ENCODE data around the gene DNAAF8.
"Not testable (repeated sequence)": the region's sequence is repeated elsewhere in the genome, so short reads cannot be mapped to it uniquely, and the experiment has no call there.

The DNAAF8 gene

GRCh38 chr16:4714996-4715395, 19.3 kb upstream of the DNAAF8 start:
- DNase-seq, result no peak

DNA sequence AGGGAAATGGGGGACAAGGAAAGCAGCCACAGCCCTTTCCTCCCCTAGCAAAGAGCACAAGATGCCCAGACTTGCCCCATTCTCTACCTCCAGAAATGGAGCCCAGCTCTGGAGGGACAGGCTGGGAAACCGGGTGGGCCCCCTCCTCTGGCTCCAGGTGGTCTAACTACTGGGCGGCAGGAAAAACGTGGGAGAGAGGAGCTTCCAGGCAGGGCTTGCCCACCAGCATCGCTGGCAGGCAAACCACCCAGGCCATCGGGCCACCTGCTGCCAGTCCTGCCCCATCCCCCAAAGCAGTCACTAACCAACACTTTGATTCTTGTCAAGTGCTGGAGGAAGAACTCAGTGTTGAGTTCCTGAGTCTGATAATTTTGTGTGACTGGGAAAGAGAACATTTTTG, 15.9 kb upstream of the DNAAF8 start:
- no peak for DNase-seq

GRCh38 chr16:4723071-4723767, 11.1 kb upstream of the DNAAF8 start:
- DNase-seq, result no peak

- DNase-seq, result no peak
Observed at GRCh38 chr16:4724661-4725270, 9.6 kb upstream of the DNAAF8 start.

GRCh38 chr16:4726616-4727015, 7.7 kb upstream of the DNAAF8 start:
- DNase-seq, result no peak

DNA sequence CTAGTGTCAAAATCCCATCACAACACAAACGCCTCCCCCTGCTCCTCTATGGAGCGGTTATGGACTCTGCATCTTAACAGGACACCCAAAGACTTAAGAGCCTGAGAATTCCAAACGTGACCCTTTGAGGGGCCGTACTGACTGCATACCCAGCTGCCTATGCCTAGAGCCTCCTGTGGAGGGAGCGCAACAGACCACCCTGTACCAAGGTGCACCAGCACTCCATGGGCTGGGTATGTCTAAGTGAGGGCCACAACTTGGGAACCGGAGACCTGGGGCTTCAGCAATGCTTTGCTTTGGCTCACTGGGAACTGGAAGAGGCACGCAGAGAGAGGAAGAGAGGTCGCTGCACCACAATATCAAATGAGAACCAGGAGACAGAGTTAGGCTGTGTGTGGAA, 5.7 kb upstream of the DNAAF8 start:
- DNase-seq, result no peak

GRCh38 chr16:4729876-4730275, 4.5 kb upstream of the DNAAF8 start:
- DNase-seq, result no peak

- DNase-seq, result no peak
Observed at GRCh38 chr16:4733211-4733742, 1.1 kb upstream of the DNAAF8 start.

DNA sequence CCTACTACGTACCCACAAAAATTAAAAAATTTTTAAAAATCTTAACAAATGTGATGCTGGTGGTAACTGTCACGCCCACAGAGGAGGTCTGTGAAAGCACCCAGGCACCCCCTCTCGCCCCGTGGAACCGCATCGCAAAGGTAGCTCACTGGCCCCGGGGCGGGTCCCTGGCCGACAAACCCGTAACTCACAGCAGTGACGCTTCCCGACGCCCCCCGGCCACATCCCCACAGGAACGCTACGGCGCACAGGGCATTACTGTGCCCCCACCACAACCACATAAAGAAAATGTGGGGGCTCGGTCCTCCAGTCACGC, 632 bp upstream of the DNAAF8 start:
- DNase-seq, result peak in 1 of 56 donors; percentile 42

- peak in 53 of 56 donors; percentile 20 to 84 (median 72) for DNase-seq
Observed at GRCh38 chr16:4734730-4735535, 596 bp downstream of the DNAAF8 start.

- DNase-seq, result no peak
Observed at GRCh38 chr16:4736546-4736945, 2.2 kb downstream of the DNAAF8 start.

DNA sequence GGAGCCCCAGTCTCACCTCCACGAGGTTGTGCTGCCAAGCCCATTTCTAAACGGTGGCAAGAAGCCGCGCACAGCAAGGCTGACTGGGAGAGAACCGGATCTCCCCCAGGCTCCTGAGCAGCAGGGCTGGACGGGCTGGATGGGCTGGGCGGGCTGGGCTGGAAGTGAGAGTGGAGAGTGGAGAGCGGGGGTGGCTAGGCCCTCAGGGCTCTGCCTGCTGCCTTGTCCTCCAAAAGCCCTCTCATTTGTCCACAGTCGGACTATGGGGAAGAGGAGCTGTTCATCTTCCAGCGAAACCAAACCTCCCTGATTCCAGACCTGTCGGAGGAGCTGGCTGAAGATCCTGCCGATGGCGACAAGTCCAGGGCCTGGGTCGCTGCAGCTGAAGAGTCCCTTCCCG, 3.2 kb downstream of the DNAAF8 start:
- no peak for DNase-seq

DNA sequence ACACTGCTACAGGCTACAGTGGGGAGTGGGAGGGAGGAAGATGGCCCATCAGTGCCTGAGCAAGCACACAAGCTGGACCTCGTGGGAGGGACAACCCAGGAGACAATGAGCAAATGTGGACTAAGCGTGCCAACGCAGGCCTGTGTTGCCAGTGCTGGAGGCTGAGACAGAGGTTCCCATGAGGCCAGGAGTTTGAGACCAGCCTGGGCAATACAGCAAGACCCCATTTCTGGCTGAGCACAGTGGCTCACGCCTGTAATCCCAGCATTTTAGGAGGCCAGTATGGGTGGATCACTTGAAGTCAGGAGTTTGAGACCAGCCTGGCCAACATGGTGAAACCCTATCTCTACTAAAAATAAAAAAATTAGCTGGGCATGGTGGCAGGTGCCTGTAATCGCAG, 4.0 kb downstream of the DNAAF8 start:
- DNase-seq, result not testable (repeated sequence)

DNA sequence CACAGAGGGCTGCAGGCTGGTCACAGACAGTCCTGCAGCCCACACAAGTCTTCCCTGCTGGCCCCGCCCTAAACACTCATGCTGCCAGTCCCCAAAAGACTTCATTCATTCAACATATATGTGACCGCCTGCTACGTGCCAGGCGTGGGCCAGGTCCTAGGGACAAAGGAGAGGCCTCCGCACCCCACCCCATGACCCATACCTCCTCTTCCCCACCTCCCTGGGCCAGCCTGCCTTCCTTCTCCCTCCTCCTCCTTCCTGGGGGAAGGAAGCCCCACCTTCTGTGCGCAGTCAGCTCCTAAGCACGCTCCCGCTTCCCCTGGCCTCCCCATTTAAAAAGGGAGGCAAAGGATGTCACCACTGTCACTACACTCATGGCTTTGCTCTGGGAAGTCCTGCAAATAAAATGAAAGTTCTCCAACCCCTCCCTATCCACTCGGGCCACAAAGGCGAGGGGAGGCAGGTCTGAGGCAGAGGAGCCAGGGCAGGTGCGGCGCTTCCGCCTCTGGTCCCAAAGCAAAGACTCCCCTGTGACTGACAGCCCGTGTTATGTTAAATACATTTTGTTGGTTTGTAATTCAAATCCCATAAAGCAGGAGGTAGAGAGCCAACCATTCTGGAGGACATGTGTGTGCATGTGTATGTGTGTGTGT, 9.0 kb downstream of the DNAAF8 start:
- no peak for DNase-seq

- DNase-seq, result no peak
Observed at GRCh38 chr16:4744555-4745273, 10.4 kb downstream of the DNAAF8 start.

DNA sequence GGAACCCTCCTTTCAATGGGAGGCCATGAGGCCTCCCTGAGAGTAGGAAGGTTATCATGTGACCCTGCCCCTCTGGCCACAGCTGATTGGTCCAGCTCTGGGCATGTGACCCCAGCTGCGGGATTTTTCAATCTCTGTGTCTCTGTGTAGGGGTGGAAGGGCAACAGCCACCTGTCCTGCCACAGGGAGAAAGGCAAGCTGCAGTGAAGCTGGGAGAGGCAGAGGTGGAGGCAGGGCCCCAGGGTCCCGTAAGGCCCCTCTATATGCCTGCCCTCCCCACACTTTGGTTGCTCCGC, 10.9 kb downstream of the DNAAF8 start:
- DNase-seq, result no peak

GRCh38 chr16:4746215-4746614, 11.9 kb downstream of the DNAAF8 start:
- no peak for DNase-seq

- peak in 11 of 56 donors; percentile 11 to 30 (median 20) for DNase-seq
Observed at GRCh38 chr16:4746991-4747574, 12.7 kb downstream of the DNAAF8 start.

DNA sequence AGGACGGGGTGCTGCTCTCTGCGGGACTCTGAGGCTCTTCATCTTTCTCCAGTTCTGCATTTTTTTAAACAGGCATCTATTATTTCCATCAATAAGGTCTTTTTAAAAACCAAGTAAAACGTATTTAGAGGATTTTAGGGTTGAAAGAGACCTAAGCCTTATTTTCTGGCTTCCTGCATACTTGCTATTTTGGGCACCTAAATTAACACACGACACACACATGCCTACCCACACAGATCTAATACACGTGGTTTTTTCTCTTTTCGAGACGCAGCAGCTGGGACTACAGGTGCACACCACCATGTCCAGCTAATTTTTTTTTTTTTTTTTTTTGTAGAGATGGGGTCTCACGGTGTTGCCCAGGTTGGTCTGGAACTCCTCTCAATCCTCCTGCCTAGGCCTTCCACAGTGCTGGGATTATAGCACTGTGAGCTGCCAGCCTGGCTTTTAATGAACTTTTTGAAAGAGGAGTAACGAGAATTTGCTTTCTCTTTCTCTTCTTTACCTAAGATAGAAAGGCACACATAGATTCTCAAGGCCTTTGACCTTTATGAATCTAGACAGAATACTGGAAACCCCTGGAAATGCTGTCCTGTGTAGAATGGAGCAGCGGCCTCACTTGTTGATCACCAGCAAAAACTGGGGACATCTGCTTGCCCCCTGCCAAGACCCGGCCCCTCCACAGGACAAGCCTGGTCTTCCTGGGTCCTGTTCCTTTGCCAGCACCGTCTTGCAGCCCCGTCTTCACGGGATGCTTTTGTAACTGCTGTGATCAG, 13.8 kb downstream of the DNAAF8 start:
- no peak for DNase-seq
